Breast epithelium (tissue), 4 donors: ENCODE measurements around the gene ANKRD33. TPM values are rescaled to one million over a fixed set of nuclear protein-coding genes. Genes with fewer than 3 reads are reported as not detected.

Source experiments
- DNase-seq, 2 donors: peaks; one replicate each; pipeline ENCODE4 v3.0.0-alpha.2; 2019; ENCODE audit warnings: low spot score in 2 of 2
- H3K27ac ChIP-seq, 2 donors: fragments of 200-600 bp; sonication (generic) in 1 of 2; one replicate each; pipeline ENCODE4 v1.5.1; 2016 to 2019; ENCODE audit warnings: mild to moderate bottlenecking in 1 of 2
- H3K27me3 ChIP-seq, 2 donors: fragments of 200-600 bp; sonication (generic) in 1 of 2; one replicate each; pipeline versions ENCODE4 v1.5.1 to v1.6.0; 2017 to 2019; ENCODE audit warnings: control low read depth in 1 of 2, mild to moderate bottlenecking in 1 of 2
- H3K36me3 ChIP-seq: fragments of 200-600 bp; one replicate; pipeline ENCODE4 v1.5.1; 2019
- H3K4me1 ChIP-seq, 2 donors: fragments of 200-600 bp; sonication (generic); one replicate each; pipeline ENCODE4 v1.5.1; 2016 to 2019; ENCODE audit warnings: control low read depth in 1 of 2
- H3K4me3 ChIP-seq, 3 donors: fragments of 200-600 bp; sonication (generic); 1 replicate in 2 of 3; 2 replicates in 1 of 3; pipeline ENCODE4 v1.5.1; 2016 to 2019; ENCODE audit warnings: mild to moderate bottlenecking in 3 of 3, moderate library complexity in 2 of 3
- H3K9me3 ChIP-seq, 2 donors: fragments of 200-600 bp; sonication (generic) in 1 of 2; one replicate each; pipeline ENCODE4 v1.5.1; 2016 to 2019; ENCODE audit warnings: control low read depth in 1 of 2
- POLR2A ChIP-seq: fragments of 450-650 bp; IDR thresholded peaks from one replicate; pipeline ENCODE4 v1.6.1; 2016; ENCODE audit warnings: antibody characterized with exemption, mild to moderate bottlenecking, moderate library complexity
- POLR2AphosphoS5 ChIP-seq, 3 donors: sonication (generic); formaldehyde crosslinking; IDR thresholded peaks; one replicate each; pipeline ENCODE4 v1.6.1; 2017; ENCODE audit warnings: antibody characterized with exemption in 3 of 3
- intact Hi-C: fragments of 100-400 bp; cut with DNase I; formaldehyde crosslinking; loops from one replicate; pipeline ENCODE4 v1.15.1; 2023; ENCODE audit warnings: low total_unique reads
- total RNA-seq, 3 donors: library from RNA; depleted of rRNA; stranded (reverse); fragments of >200 nt; gene quantifications; one replicate each; pipeline ENCODE4 v1.1.0, GENCODE V29; 2016
- TF ChIP-seq, protein P1 (sequence below), 3 donors: fragments of 450-650 bp; IDR thresholded peaks; one replicate each; pipeline ENCODE4 v1.5.1; 2016 to 2017; ENCODE audit warnings: antibody characterized with exemption in 3 of 3, mild to moderate bottlenecking in 3 of 3, moderate library complexity in 3 of 3

ANKRD33 gene
- total RNA-seq, 3 donors from 2014 or later, result not detected

DNA sequence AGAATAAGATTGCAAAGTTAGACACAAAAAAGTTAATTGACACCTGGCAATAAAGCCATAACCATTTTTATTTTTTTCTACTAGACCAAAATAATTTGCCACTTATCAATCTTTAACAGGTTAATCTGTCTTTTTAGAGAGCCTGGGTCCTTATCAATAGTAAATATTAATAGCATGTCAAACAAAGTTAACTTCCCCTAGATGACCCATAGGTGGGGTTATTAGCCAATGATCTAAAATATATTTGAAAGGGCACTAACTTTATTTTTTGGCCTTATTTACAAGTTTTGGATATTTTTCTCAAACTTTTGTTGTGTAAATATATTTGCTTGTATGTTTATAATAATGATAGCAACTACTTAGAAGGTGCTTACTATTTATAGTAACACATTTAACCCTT is 3.9 kb downstream of the ANKRD33 start:
- TF ChIP-seq POLR2AphosphoS5 (IDR thresholded peaks at IDR 0.05), result no peak
- TF ChIP-seq, protein P1, sequence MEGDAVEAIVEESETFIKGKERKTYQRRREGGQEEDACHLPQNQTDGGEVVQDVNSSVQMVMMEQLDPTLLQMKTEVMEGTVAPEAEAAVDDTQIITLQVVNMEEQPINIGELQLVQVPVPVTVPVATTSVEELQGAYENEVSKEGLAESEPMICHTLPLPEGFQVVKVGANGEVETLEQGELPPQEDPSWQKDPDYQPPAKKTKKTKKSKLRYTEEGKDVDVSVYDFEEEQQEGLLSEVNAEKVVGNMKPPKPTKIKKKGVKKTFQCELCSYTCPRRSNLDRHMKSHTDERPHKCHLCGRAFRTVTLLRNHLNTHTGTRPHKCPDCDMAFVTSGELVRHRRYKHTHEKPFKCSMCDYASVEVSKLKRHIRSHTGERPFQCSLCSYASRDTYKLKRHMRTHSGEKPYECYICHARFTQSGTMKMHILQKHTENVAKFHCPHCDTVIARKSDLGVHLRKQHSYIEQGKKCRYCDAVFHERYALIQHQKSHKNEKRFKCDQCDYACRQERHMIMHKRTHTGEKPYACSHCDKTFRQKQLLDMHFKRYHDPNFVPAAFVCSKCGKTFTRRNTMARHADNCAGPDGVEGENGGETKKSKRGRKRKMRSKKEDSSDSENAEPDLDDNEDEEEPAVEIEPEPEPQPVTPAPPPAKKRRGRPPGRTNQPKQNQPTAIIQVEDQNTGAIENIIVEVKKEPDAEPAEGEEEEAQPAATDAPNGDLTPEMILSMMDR (IDR thresholded peaks at IDR 0.05), result peak in 2 of 3 donors; percentile 26 to 48
- TF ChIP-seq POLR2A, result no peak
- intact Hi-C loops, result no loop called here

DNA sequence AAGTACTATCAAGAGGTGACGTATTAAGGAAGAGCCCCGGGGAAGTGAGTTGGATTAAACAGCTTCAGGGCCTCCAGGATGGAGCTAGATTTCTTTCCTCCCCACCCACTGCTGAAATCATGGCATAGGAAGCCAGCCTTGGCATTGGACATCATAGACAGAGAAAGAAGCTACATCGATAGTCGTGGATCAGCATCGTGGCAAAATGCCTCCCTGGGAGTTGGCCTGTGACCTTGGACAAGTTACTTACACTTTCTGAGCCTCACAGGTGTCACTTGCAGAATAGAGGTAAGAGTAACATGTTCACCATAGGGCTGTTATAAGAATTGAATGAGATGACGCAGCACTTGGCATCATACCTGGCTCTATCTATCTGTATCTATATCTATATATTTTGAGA is 5.9 kb downstream of the ANKRD33 start:
- H3K27me3 ChIP-seq, result no peaks in the 10 kb centered on the region
- intact Hi-C loops, result no loop called here

More for the DNA sequence above, 3.9 kb downstream of the ANKRD33 start:
- Histone ChIP-seq H3K4me3 (no peak overlapping the region), H3K27me3 (no peaks in the 10 kb centered on the region), H3K4me1 (no peaks in the 10 kb centered on the region), H3K36me3 (no peaks in the 10 kb centered on the region), H3K27ac (no peak overlapping the region), H3K9me3 (no peaks in the 10 kb centered on the region)
- DNase-seq, result no peak

DNA sequence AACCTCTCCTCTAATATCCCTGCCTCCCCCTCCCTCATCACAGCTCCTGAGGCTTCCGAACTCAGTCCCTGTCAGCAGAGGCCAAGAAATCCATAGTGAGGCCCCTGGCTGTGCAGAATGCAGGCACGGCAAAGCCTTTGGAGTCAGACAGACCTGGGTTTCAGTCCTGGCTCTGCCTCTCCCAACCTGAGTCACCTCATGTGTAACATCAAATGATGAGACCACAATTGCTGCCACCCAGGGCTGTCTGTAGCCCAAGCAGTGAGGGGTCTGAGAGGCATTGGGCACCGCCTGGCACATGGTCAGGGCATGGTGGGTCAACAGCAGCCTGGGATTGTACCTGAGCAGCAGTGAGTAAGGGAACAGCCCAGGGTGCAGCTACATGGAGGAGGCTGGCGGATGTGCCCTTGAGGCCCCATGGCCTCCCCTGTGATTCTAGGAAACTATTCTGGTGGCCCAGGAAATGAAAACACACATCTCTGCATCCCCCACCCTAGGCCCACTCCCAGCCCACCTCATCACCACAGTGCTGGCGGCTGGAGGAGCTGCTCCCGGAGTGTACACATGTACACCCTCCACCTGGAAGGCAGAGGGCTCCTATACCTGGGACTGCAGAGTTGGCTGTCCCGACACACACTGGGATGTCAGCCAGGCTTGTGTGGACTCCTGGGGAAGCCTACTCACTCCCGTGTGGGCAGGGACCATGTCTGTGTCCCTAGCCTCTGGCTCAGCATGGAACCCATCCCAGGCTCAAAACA is 7.7 kb downstream of the ANKRD33 start:
- no peak for DNase-seq
- Histone ChIP-seq H3K4me3 (no peak overlapping the region), H3K27ac (no peak overlapping the region), H3K27me3 (no peaks in the 10 kb centered on the region), H3K36me3 (no peaks in the 10 kb centered on the region), H3K9me3 (no peaks in the 10 kb centered on the region), H3K4me1 (no peaks in the 10 kb centered on the region)
- intact Hi-C loops, result no loop called here
- TF ChIP-seq POLR2AphosphoS5 (IDR thresholded peaks at IDR 0.05), result no peak
- TF ChIP-seq POLR2A, result no peak
- TF ChIP-seq, protein P1 (IDR thresholded peaks at IDR 0.05), result no peak

More for the DNA sequence above, 5.9 kb downstream of the ANKRD33 start:
- Histone ChIP-seq H3K4me3 (no peak overlapping the region), H3K4me1 (no peaks in the 10 kb centered on the region), H3K27ac (no peak overlapping the region), H3K9me3 (no peaks in the 10 kb centered on the region), H3K36me3 (no peaks in the 10 kb centered on the region)
- no peak for TF ChIP-seq POLR2AphosphoS5 (IDR thresholded peaks at IDR 0.05)
- no peak for TF ChIP-seq POLR2A
- TF ChIP-seq, protein P1 (IDR thresholded peaks at IDR 0.05), result no peak
- no peak for DNase-seq

- intact Hi-C loops, result no loop called here
- Histone ChIP-seq H3K4me3 (no peak overlapping the region), H3K4me1 (no peaks in the 10 kb centered on the region), H3K36me3 (no peaks in the 10 kb centered on the region), H3K27ac (peak overlapping the region in 1 of 2 donors; percentile 3), H3K27me3 (no peaks in the 10 kb centered on the region), H3K9me3 (no peaks in the 10 kb centered on the region)
- no peak for DNase-seq
- TF ChIP-seq POLR2A (no peak), POLR2AphosphoS5 (IDR thresholded peaks at IDR 0.05) (no peak)
- TF ChIP-seq, protein P1 (IDR thresholded peaks at IDR 0.05), result no peak
Measured at GRCh38 chr12:51896236-51896635, 8.3 kb downstream of the ANKRD33 start.

- no peaks in the 10 kb centered on the region for H3K36me3 ChIP-seq
- TF ChIP-seq, protein P1 (IDR thresholded peaks at IDR 0.05), result no peak
- no peak for TF ChIP-seq POLR2A
- no peak overlapping the region for H3K4me3 ChIP-seq
- H3K9me3 ChIP-seq, result no peaks in the 10 kb centered on the region
- intact Hi-C loops, result no loop called here
- peak overlapping the region in 1 of 2 donors; percentile 58 for H3K27ac ChIP-seq
- no peak for DNase-seq
- H3K27me3 ChIP-seq, result no peaks in the 10 kb centered on the region
- no peaks in the 10 kb centered on the region for H3K4me1 ChIP-seq
Measured at GRCh38 chr12:51897181-51897580, 9.3 kb downstream of the ANKRD33 start.
